B cell (primary cell): ENCODE results near the gene ZNF33A. TPM values are rescaled to one million over a fixed set of nuclear protein-coding genes. Genes with fewer than 3 reads are reported as not detected.

Experiments
- ATAC-seq: fragments of 200-7000 bp; cut with Tn5 transposase; one replicate; pipeline ENCODE4 v1.10.0; 2021; ENCODE audit warnings: low read depth, mild to moderate bottlenecking, moderate number of reproducible peaks, moderate library complexity
- CTCF ChIA-PET: fragments of 350-600 bp; sonication (Branson Sonifier 250); formaldehyde crosslinking; loops from one replicate; lab custom pipeline; 2021; ENCODE audit warnings: antibody characterized with exemption, inconsistent platforms; lab: Charles Lee
- POLR2A ChIA-PET: fragments of 350-600 bp; sonication (Branson Sonifier 250); formaldehyde crosslinking; loops from one replicate; lab custom pipeline; 2021; ENCODE audit warnings: antibody characterized with exemption; lab: Charles Lee
- DNase-seq: peaks from one replicate; pipeline ENCODE4 v3.0.0; 2013
- H2AFZ ChIP-seq: 2 replicates; pipeline ENCODE4 v1.6.1; 2012; ENCODE audit warnings: mild to moderate bottlenecking, low read depth, low read length; ENCODE audit not compliant: insufficient read depth, poor library complexity, severe bottlenecking
- H3K27ac ChIP-seq, 2 donors: 1 replicate in 1 of 2; 2 replicates in 1 of 2; pipeline ENCODE4 v1.5.1; 2012 to 2013; ENCODE audit warnings: low read length in 2 of 2, mild to moderate bottlenecking in 2 of 2, moderate library complexity in 1 of 2
- H3K27me3 ChIP-seq, 4 experiments: fragments of 200-600 bp in 1 of 4; sonication (generic) in 1 of 4; replicated peaks in 1 of 4; 1 replicate in 2 of 4; 2 replicates in 2 of 4; pipeline versions ENCODE4 v1.6.1 to v1.7.0; 2013 to 2016; ENCODE audit warnings: low read length in 3 of 4, mild to moderate bottlenecking in 2 of 4, mixed read lengths in 1 of 4, moderate library complexity in 1 of 4; ENCODE audit not compliant: insufficient read depth in 4 of 4, control insufficient read depth in 3 of 4; ENCODE audit errors: control extremely low read depth in 1 of 4
- H3K36me3 ChIP-seq, 2 experiments: replicated peaks in 1 of 2; 1 replicate in 1 of 2; 2 replicates in 1 of 2; pipeline versions ENCODE4 v1.6.1 to v1.7.1; 2013; ENCODE audit warnings: low read length in 1 of 2; ENCODE audit not compliant: insufficient read depth in 2 of 2, control insufficient read depth in 1 of 2; ENCODE audit errors: control extremely low read depth in 1 of 2, extremely low read depth in 1 of 2
- H3K4me1 ChIP-seq, 2 donors: fragments of 200-600 bp in 1 of 2; sonication (generic) in 1 of 2; 1 replicate in 1 of 2; 2 replicates in 1 of 2; pipeline versions ENCODE4 v1.5.1 to v1.6.1; 2013 to 2017; ENCODE audit warnings: low read length in 2 of 2; ENCODE audit not compliant: control insufficient read depth in 2 of 2, insufficient read depth in 2 of 2
- H3K4me2 ChIP-seq: replicated peaks from 2 replicates; pipeline ENCODE3; 2012; ENCODE audit warnings: mild to moderate bottlenecking, low read depth, low read length; ENCODE audit not compliant: poor library complexity, severe bottlenecking
- H3K4me3 ChIP-seq, 5 experiments: fragments of 200-600 bp in 1 of 5; sonication (generic) in 1 of 5; 1 replicate in 3 of 5; 2 replicates in 2 of 5; pipeline versions ENCODE4 v1.5.1 to v1.7.0; 2011 to 2016; ENCODE audit warnings: low read length in 4 of 5, mild to moderate bottlenecking in 4 of 5, low read depth in 2 of 5, control low read depth in 1 of 5, moderate library complexity in 1 of 5; ENCODE audit not compliant: insufficient read depth in 1 of 5; ENCODE audit errors: control extremely low read depth in 1 of 5, extremely low read depth in 1 of 5
- H3K79me2 ChIP-seq: fragments of 200-600 bp; sonication (generic); one replicate; pipeline ENCODE4 v1.6.0; 2016; ENCODE audit warnings: low read length; ENCODE audit not compliant: control insufficient read depth, insufficient read depth
- H3K9ac ChIP-seq: fragments of 200-600 bp; sonication (generic); 2 replicates; pipeline ENCODE4 v1.6.1; 2017; ENCODE audit warnings: mild to moderate bottlenecking, low read length, moderate library complexity
- H3K9me3 ChIP-seq, 3 donors: one replicate each; pipeline versions ENCODE4 v1.6.1 to v1.7.1; 2013; ENCODE audit warnings: low read length in 2 of 3; ENCODE audit not compliant: control insufficient read depth in 2 of 3, insufficient read depth in 1 of 3; ENCODE audit errors: control extremely low read depth in 1 of 3
- H4K20me1 ChIP-seq: 2 replicates; pipeline ENCODE4 v1.6.0; 2012; ENCODE audit warnings: mild to moderate bottlenecking, low read length; ENCODE audit not compliant: insufficient read depth, control insufficient read depth, poor library complexity, severe bottlenecking
- H3K27ac Mint-ChIP-seq: one replicate; pipeline ENCODE4 v1.8.0; 2021; ENCODE audit warnings: mixed read lengths
- H3K27me3 Mint-ChIP-seq: one replicate; pipeline ENCODE4 v1.8.0; 2021; ENCODE audit warnings: mixed read lengths
- H3K4me1 Mint-ChIP-seq: one replicate; pipeline ENCODE4 v1.8.0; 2021; ENCODE audit warnings: mixed read lengths
- H3K4me3 Mint-ChIP-seq: one replicate; pipeline ENCODE4 v1.8.0; 2021; ENCODE audit warnings: mixed read lengths
- H3K9me3 Mint-ChIP-seq: one replicate; pipeline ENCODE4 v1.8.0; 2022; ENCODE audit warnings: mixed read lengths; ENCODE audit not compliant: insufficient read depth
- EZH2 ChIP-seq: IDR thresholded peaks from 2 replicates; pipeline ENCODE4 v1.6.1; 2012; ENCODE audit warnings: borderline replicate concordance, low read depth, mild to moderate bottlenecking, moderate library complexity, low read length; ENCODE audit not compliant: insufficient read depth, poor library complexity, severe bottlenecking
- WGBS: methylation state at CpG from one replicate; pipeline ENCODE4 v1.1.5; 2013; ENCODE audit warnings: missing lambda C conversion rate; ENCODE audit not compliant: insufficient coverage; 5-methylcytosine and 5-hydroxymethylcytosine counted together
- intact Hi-C: fragments of 100-400 bp; cut with micrococcal nuclease; formaldehyde crosslinking; loops from one replicate; pipeline ENCODE4 v1.10.0; 2022
- polyA plus RNA-seq: library from polyadenylated mRNA; depleted of rRNA; stranded (reverse); fragments of >200 nt; gene quantifications from 2 replicates; pipeline ENCODE4 v1.2.3, GENCODE V29; 2012
- total RNA-seq, 2 donors: library from RNA; stranded (reverse); fragments of 120-200 nt in 1 of 2; gene quantifications; 1 replicate in 1 of 2; 2 replicates in 1 of 2; pipeline versions ENCODE4 v1.2.3 to v1.2.4, GENCODE V29; 2013 to 2022
- TF ChIP-seq, protein P1 (sequence below): fragments of 200-600 bp; IDR thresholded peaks from one replicate; pipeline ENCODE4 v1.8.0; 2022; ENCODE audit warnings: antibody characterized with exemption, mild to moderate bottlenecking

The ZNF33A gene
- total and polyA plus RNA-seq, 2 donors (not counting 1 experiment from before 2014, with no cell fraction given) = 20.3 to 86.6 TPM

DNA sequence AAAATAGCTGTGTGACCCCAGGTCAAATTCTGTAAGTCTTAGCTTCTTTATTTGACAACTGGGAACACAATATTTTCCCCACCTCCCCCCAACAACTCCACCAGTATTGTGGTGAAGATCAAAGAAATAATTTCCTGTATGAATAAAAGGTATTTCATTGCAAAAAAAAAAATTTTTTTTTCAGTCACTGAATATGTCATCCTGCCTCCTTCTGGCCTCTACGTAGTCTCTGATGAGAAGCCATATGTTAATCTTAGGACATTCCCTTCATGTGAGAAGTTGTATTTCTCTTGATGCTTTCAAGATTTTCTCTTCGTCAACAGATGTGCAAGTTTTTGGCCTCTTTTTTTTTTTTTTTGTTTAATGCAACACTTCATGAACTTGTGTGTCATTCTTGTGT, 33.0 kb downstream of the ZNF33A start:
- CTCF ChIA-PET = no interaction called here
- Histone ChIP-seq H3K9me3 (peaks cover 0 to 1% (median 0%) of the 10 kb centered on the region in 3 donors), H3K9ac (no peak overlapping the region), H3K4me2 (no peak overlapping the region), H3K4me1 (peaks cover 4 to 11% of the 10 kb centered on the region in 2 donors), H3K36me3 (peaks cover 5 to 37% of the 10 kb centered on the region in 2 experiments), H3K27ac (no peak overlapping the region), H3K4me3 (no peak overlapping the region), H3K27me3 (no peaks in the 10 kb centered on the region), H2AFZ (no peak overlapping the region), H3K79me2 (peaks cover 57% of the 10 kb centered on the region), H4K20me1 (no peaks in the 10 kb centered on the region)
- H3K27ac Mint-ChIP-seq = no peak overlapping the region
- POLR2A ChIA-PET = no interaction called here
- no peaks in the 10 kb centered on the region for H3K9me3 Mint-ChIP-seq
- peaks cover 25% of the 10 kb centered on the region for H3K4me1 Mint-ChIP-seq
- WGBS = 80% methylated on average over 1 of the region's 2 CpGs
- no peak for ATAC-seq
- DNase-seq = no peak
- H3K4me3 Mint-ChIP-seq = no peak overlapping the region
- no peak for TF ChIP-seq EZH2
- TF ChIP-seq, protein P1, sequence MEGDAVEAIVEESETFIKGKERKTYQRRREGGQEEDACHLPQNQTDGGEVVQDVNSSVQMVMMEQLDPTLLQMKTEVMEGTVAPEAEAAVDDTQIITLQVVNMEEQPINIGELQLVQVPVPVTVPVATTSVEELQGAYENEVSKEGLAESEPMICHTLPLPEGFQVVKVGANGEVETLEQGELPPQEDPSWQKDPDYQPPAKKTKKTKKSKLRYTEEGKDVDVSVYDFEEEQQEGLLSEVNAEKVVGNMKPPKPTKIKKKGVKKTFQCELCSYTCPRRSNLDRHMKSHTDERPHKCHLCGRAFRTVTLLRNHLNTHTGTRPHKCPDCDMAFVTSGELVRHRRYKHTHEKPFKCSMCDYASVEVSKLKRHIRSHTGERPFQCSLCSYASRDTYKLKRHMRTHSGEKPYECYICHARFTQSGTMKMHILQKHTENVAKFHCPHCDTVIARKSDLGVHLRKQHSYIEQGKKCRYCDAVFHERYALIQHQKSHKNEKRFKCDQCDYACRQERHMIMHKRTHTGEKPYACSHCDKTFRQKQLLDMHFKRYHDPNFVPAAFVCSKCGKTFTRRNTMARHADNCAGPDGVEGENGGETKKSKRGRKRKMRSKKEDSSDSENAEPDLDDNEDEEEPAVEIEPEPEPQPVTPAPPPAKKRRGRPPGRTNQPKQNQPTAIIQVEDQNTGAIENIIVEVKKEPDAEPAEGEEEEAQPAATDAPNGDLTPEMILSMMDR = no peak
- intact Hi-C loops = no loop called here
- H3K27me3 Mint-ChIP-seq = no peaks in the 10 kb centered on the region

DNA sequence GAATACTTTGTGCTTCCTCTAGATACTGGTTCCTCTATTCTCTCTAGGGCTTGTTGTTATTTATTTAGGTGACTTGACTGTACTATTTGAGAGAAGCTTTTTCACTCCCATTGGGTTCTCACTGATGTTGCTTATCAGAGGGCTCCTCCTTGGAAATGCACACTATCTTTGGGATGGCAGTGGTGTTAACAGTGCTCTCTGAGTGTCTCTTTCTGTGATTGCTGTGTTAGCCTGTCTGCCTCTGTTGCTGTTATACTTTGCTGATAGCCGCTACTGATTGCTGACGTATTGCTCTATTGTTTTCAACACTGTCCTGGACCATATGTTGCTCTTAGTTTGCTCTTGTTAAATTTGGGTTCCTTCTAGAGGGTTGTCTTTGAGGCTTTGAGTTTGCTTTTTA, 34.7 kb downstream of the ZNF33A start:
- DNase-seq (no peak), ATAC-seq (no peak)
- ChIA-PET POLR2A (no interaction called here), CTCF (no interaction called here)
- Histone ChIP-seq H3K36me3 (peaks cover 11 to 40% of the 10 kb centered on the region in 2 experiments), H2AFZ (no peak overlapping the region), H3K4me1 (no peaks in the 10 kb centered on the region), H3K9me3 (peaks cover 0 to 3% (median 0%) of the 10 kb centered on the region in 3 donors), H3K4me3 (no peak overlapping the region), H3K27ac (no peak overlapping the region), H3K4me2 (no peak overlapping the region), H3K9ac (no peak overlapping the region), H4K20me1 (no peaks in the 10 kb centered on the region), H3K27me3 (no peaks in the 10 kb centered on the region), H3K79me2 (peaks cover 52% of the 10 kb centered on the region)
- H3K27me3 Mint-ChIP-seq = no peaks in the 10 kb centered on the region
- WGBS = no CpG with 5 or more reads among the region's 2 CpGs
- TF ChIP-seq, protein P1 = no peak
- TF ChIP-seq EZH2 = no peak
- no peaks in the 10 kb centered on the region for H3K9me3 Mint-ChIP-seq
- no peak overlapping the region for H3K4me3 Mint-ChIP-seq
- intact Hi-C loops = no loop called here
- H3K27ac Mint-ChIP-seq = no peak overlapping the region
- H3K4me1 Mint-ChIP-seq = peaks cover 12% of the 10 kb centered on the region
